DMS153 treated with DMSO at 0.1 percent for 48 hours (cell line): ENCODE data around the gene TUBB.

ENCODE experiments used
- DNase-seq: peaks from one replicate; lab custom pipeline; 2025; ENCODE audit not compliant: unreplicated experiment; lab: John Stamatoyannopoulos, UW

Gene TUBB

GRCh38 chr6:30687659-30688431 is 32.3 kb upstream of the TUBB start:
- DNase-seq: no peak

DNA sequence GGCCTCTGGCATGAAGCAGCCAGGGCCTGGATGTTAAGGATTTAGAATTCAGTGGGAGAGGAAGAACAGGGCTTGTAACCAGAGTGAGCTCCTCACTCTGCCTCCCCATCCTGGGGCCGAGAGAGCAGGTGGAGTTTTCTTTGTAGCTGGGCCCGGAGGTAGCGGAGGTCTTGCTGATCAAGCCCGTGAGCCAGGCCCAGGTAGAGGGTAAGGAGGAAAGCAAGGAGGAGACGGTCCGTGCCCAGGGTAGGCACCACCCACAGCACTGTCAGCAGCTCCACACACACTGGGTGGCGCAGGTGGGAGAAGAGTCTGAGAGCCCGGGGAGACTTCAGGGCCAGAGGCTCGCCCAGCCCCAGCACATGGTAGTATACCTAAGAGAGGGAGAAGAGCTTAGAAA is 31.6 kb upstream of the TUBB start:
- no peak for DNase-seq

GRCh38 chr6:30689022-30689865 is 30.9 kb upstream of the TUBB start:
- DNase-seq: no peak

GRCh38 chr6:30689985-30690384 is 30.2 kb upstream of the TUBB start:
- peak; percentile 2 for DNase-seq

DNA sequence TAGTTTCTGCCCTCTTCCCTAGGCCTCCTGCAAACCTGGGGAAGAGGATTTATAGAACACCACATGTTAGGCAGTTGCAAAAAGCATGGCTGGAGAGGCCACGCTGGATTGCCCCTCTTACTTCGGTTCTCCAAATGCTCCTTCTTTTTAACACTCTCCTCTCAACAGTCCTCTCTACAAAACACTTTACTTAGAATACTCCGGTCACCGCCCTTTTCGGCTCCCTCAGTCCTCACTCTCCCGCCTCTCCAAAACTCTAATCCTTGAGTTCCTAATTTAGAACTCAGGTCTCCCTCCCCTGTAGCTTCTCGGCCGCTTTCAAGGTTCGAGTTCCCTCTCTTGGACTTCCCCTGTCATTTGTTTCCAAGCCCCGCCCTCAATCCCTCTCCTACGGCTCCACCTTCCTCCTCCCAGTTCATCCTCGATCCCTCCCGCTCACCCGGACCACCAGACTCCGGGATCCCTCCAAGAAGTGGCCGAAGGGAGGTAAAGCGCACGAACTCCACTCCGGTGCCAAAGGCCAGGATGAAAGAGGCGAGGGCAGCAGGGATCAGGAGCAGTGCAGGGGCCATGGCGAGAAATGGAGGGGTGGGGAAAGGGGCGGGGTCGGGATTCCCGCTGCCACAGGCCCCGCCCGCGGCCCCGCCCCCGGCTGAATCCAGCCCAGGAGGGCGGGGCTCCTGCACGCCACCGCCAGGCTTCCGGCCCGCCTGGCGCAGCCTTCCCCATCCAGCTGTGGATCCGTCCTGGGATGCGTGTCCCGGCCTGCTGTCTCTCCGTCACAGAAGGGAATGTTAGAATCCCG is 29.5 kb upstream of the TUBB start, which contains the start of gene NRM:
Gene NRM (minus strand): TSS at position 582 of the 805 bp plus-strand sequence. CDS start 10 bp downstream, at position 572.
- DNase-seq: peak; percentile 74

DNA sequence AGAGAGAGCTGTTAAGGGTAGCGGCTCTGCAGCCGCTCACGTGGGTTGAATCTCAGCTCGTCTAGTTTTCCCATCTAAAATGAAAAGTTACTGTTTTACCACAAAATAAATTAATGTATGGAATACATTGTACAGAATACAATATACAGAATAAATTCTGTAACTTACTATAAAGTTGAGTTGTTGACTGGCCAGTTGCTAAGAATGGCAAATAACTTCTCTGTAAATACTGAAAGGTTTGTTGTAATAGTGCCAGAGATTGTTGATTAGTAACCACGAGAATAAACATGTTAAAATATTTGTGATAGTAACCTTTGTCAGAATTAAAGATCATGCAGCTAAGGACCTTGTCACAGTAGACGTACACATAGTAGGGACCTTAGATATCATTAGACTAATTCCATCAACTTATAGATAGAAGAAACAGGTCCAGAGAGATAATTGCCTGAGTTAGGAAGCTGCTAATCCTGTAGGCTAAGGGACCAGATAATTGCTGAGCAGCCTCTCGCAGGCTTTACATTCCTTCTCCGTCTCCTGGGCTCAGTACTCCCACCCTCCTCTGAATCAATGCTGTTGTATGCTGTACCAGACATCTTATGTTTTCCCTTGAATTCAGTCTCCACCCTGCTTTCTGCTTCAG is 28.8 kb upstream of the TUBB start:
- peak; percentile 6 for DNase-seq

GRCh38 chr6:30696432-30696831 is 23.7 kb upstream of the TUBB start:
- no peak for DNase-seq

DNA sequence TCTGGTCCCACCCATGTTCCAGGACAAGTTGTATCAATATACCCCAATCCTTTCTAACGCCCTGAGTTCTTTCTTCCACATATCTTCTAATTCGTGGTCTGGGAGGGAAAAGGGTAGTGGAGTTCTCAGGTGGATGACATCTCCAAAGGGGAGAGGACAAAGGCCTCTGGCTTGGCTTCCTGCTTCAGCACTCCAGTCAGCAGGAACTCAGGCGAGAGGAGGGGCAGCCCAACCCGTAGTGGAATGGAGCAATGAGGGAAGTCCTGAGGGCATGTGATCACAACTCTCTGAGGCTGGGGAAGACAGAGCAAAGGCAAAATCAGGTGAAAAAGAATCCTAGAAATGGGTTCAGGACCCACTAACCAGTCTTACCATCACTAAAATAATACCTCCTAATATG is 19.8 kb upstream of the TUBB start:
- no peak for DNase-seq

- DNase-seq: no peak
Observed at GRCh38 chr6:30703011-30703410, 17.1 kb upstream of the TUBB start.

GRCh38 chr6:30703821-30704220 is 16.3 kb upstream of the TUBB start:
- no peak for DNase-seq

DNA sequence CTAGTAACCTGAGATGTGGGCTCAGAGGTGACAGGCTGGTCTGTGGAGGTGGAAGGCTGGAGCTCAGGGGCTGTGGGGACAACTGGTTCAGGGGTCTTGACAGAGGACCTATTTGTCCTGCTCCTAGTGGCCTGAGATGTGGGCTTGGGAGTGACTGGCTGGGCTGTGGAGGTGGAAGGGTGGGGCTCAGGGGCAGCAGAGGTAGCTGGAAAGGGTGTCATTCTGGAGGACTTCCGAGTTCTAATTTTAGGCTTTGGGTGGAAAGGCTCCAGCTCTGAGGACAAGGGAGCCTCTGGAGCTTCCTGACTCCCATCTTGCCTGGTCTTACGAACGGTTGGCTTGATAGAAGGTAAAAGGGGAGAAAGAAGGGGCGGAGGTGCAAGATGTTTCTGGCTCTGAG is 14.5 kb upstream of the TUBB start:
- DNase-seq: no peak

- DNase-seq: peak; percentile 62
Observed at GRCh38 chr6:30707281-30707850, 12.8 kb upstream of the TUBB start.

- DNase-seq: no peak
Observed at GRCh38 chr6:30709101-30709868, 10.9 kb upstream of the TUBB start.

DNA sequence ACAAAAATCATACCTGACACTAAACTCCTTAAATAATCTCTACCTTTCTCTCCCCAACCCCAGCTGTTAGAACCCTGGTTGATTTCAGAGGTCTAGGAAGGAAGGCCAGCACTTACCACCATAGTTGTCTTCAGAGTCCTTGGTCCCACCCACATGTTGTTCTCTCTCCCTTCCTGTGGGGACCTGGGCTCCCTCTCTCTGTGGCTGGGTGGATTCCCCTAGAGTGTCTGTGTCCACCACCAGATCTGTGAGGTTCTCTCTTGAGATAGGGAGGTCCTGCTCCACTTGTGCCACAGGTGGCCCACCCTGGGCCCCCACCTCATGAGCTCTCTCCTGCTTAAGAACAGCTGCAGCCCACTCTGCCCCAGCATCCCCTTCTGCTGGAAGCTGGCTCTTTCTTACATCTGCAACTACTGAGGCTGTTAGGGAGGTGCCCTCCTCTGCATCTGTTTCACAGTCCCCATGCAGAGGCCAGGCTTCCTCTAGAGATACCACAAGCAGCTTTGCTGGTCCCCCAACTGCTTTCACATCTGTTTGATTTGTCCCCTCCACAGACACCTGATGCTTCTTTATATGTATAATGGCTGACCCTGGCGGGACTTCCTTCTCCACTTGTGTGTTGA is 8.3 kb upstream of the TUBB start:
- no peak for DNase-seq

DNA sequence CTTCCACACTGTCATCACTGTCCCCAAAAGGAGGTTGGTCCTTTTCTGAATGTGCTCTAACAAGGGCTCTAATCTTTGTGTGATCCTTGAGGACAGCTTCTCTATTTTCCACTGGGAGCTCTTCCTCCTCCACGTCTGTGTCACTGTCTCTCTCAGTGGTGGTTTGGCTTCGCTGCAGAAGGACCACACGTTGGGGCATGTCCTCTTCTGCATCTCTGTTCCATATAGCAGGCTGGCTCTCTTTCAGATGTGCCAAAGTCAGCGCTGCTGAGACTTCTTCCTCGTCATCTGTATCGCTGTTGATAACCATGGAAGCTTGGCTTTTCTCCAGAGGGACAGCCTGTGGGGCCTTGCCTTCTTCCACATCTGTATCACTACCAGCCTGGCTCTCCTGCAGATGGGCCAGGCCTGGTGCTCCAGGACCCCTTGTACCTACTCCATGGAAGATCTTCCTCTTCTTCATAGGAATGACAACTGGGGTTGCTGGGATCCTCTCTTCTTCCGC is 7.7 kb upstream of the TUBB start:
- no peak for DNase-seq

- DNase-seq: no peak
Observed at GRCh38 chr6:30714263-30714662, 5.9 kb upstream of the TUBB start.

DNA sequence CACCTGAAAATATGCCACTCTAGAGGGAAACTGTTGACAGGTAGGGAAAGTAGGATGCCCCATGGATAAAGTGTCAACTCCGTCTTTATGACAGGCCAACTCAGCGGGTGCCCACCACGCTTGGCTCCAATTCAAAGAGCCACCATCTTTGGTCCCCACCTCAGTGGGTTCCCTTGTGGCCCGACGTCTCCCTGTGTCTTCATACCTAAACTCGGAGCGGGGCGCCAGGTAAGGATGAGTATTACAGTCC is 3.3 kb upstream of the TUBB start:
- DNase-seq: no peak

DNA sequence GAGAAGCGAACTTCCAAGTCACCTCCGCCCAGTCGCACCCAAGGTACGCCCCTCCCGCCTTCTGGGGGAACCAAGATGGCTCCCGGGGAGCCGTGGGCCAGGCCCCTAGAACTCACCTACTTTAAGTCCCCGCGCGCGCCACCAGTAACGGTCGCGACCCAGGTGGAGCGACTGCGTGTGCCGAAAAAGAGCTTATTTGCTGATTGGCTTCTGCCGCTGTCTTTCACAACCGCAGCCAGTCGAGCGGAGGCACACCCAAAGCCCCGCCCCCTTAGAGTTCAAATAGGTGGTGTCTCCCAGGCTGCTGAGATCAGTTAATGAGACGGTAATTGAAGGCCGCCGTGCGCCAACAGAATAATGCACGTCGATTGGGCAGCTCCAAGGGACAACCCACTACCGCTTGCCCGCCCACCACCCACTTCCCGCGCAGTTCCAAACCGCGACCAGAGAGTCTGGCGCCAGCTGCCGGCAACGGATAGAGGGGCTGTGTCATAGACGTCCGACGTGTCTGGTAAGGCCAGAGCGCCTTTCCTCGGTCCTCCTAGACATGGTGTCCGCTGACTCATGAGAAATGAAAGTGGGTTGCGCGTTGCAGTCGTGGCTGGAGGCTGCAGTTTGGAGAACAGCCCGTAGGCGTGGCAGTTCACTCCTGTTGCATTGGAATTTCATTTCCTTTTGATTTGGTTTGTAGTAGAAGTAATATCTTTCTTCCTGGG is 2.9 kb upstream of the TUBB start, which contains the start of gene MDC1:
Gene MDC1 (minus strand): TSS at position 153 of the 716 bp plus-strand sequence. CDS start 2,106 bp downstream, outside the sequence.
- DNase-seq: peak; percentile 99
